Ishikawa (cell line): ENCODE measurements around the gene HAND1.

Source experiments
- CEBPB ChIP-seq: IDR thresholded peaks from 2 replicates; pipeline ENCODE4 v1.6.1; 2012
- CREB1 ChIP-seq: IDR thresholded peaks from 2 replicates; pipeline ENCODE4 v1.6.1; 2012; ENCODE audit warnings: low read depth
- EGR1 ChIP-seq: IDR thresholded peaks from 2 replicates; pipeline ENCODE4 v1.6.1; 2012
- EP300 ChIP-seq: IDR thresholded peaks from 2 replicates; pipeline ENCODE4 v1.6.1; 2012; ENCODE audit warnings: borderline replicate concordance
- FOXM1 ChIP-seq: IDR thresholded peaks from 2 replicates; pipeline ENCODE4 v1.6.1; 2012; ENCODE audit warnings: low read depth, borderline replicate concordance
- MAX ChIP-seq: IDR thresholded peaks from 2 replicates; pipeline ENCODE4 v1.6.1; 2012
- NFIC ChIP-seq: IDR thresholded peaks from 2 replicates; pipeline ENCODE4 v1.6.1; 2012
- RAD21 ChIP-seq: IDR thresholded peaks from 2 replicates; pipeline ENCODE4 v1.6.1; 2012; ENCODE audit warnings: low read depth
- REST ChIP-seq: IDR thresholded peaks from 2 replicates; pipeline ENCODE4 v1.6.1; 2012; ENCODE audit warnings: low read depth, mild to moderate bottlenecking
- TAF1 ChIP-seq: IDR thresholded peaks from 2 replicates; pipeline ENCODE4 v1.6.1; 2012; ENCODE audit warnings: low read depth, mild to moderate bottlenecking
- TCF12 ChIP-seq: IDR thresholded peaks from 2 replicates; pipeline ENCODE4 v1.6.1; 2012; ENCODE audit warnings: low read depth
- TEAD4 ChIP-seq: IDR thresholded peaks from 2 replicates; pipeline ENCODE4 v1.6.1; 2012

GRCh38 chr5:154509784-154510555 is 31.9 kb upstream of the HAND1 start:
- TF ChIP-seq EP300 = no peak
- TF ChIP-seq REST = no peak
- TF ChIP-seq RAD21 = no peak
- no peak for TF ChIP-seq CEBPB
- TF ChIP-seq NFIC = no peak
- no peak for TF ChIP-seq FOXM1
- TF ChIP-seq MAX = no peak
- TF ChIP-seq TEAD4 = no peak
- TF ChIP-seq EGR1 = no peak
- TF ChIP-seq TAF1 = no peak
- TF ChIP-seq CREB1 = no peak
- TF ChIP-seq TCF12 = no peak
